Activated T-helper 17 cell treated with anti-CD3 and anti-CD28 coated beads, Interleukin-2, amount 50 U/mL, for 72 hours (primary cell): ENCODE measurements around the gene RNF149. TPM values are rescaled to one million over a fixed set of nuclear protein-coding genes. Genes with fewer than 3 reads are reported as not detected.
"Not testable (repeated sequence)": the region's sequence is repeated elsewhere in the genome, so short reads cannot be mapped to it uniquely, and the experiment has no call there.

ENCODE experiments used
- ATAC-seq: fragments of 150-1000 bp; cut with Tn5 transposase; replicated peaks from 2 replicates; pipeline ENCODE4 v1.10.0; 2021; ENCODE audit warnings: mild to moderate bottlenecking, moderate library complexity
- H3K27ac Mint-ChIP-seq: one replicate; pipeline ENCODE4 v1.8.0; 2022; ENCODE audit warnings: mixed read lengths
- H3K27me3 Mint-ChIP-seq: one replicate; pipeline ENCODE4 v1.8.0; 2022; ENCODE audit warnings: mixed read lengths
- H3K36me3 Mint-ChIP-seq: one replicate; pipeline ENCODE4 v1.8.0; 2022; ENCODE audit warnings: low read depth, mild to moderate bottlenecking, mixed read lengths
- H3K4me1 Mint-ChIP-seq: one replicate; pipeline ENCODE4 v1.8.0; 2022; ENCODE audit warnings: mixed read lengths
- H3K4me3 Mint-ChIP-seq: one replicate; pipeline ENCODE4 v1.8.0; 2022; ENCODE audit warnings: mild to moderate bottlenecking, mixed read lengths
- H3K9me3 Mint-ChIP-seq: one replicate; pipeline ENCODE4 v1.8.0; 2022; ENCODE audit warnings: mixed read lengths
- total RNA-seq, 2 donors: library from RNA; stranded (reverse); gene quantifications; one replicate each; pipeline ENCODE4 v1.2.3, GENCODE V29; 2022

RNF149 gene
- total RNA-seq, 2 donors from 2014 or later, result 83.5 to 108 TPM

- H3K27ac Mint-ChIP-seq, result no peak overlapping the region
- ATAC-seq, result peak; percentile 80
- H3K4me1 Mint-ChIP-seq, result peaks cover 21% of the 10 kb centered on the region
- no peaks in the 10 kb centered on the region for H3K9me3 Mint-ChIP-seq
- no peaks in the 10 kb centered on the region for H3K27me3 Mint-ChIP-seq
- no peaks in the 10 kb centered on the region for H3K36me3 Mint-ChIP-seq
- peak overlapping the region; percentile 55 for H3K4me3 Mint-ChIP-seq
Observed at GRCh38 chr2:101341901-101342624, 33.6 kb upstream of the RNF149 start.

GRCh38 chr2:101341421-101341820 lies 32.9 kb upstream of the RNF149 start:
- H3K4me1 Mint-ChIP-seq, result peaks cover 21% of the 10 kb centered on the region
- H3K9me3 Mint-ChIP-seq, result no peaks in the 10 kb centered on the region
- peak overlapping the region; percentile 55 for H3K4me3 Mint-ChIP-seq
- ATAC-seq, result peak; percentile 77
- H3K36me3 Mint-ChIP-seq, result no peaks in the 10 kb centered on the region
- H3K27me3 Mint-ChIP-seq, result no peaks in the 10 kb centered on the region
- H3K27ac Mint-ChIP-seq, result no peak overlapping the region

GRCh38 chr2:101340141-101340551 lies 31.6 kb upstream of the RNF149 start:
- ATAC-seq, result no peak
- H3K4me1 Mint-ChIP-seq, result peaks cover 21% of the 10 kb centered on the region
- H3K27ac Mint-ChIP-seq, result no peak overlapping the region
- no peaks in the 10 kb centered on the region for H3K27me3 Mint-ChIP-seq
- H3K9me3 Mint-ChIP-seq, result no peaks in the 10 kb centered on the region
- no peak overlapping the region for H3K4me3 Mint-ChIP-seq
- no peaks in the 10 kb centered on the region for H3K36me3 Mint-ChIP-seq

- no peak overlapping the region for H3K4me3 Mint-ChIP-seq
- H3K9me3 Mint-ChIP-seq, result no peaks in the 10 kb centered on the region
- no peaks in the 10 kb centered on the region for H3K27me3 Mint-ChIP-seq
- no peaks in the 10 kb centered on the region for H3K36me3 Mint-ChIP-seq
- H3K27ac Mint-ChIP-seq, result no peak overlapping the region
- ATAC-seq, result no peak
- peaks cover 21% of the 10 kb centered on the region for H3K4me1 Mint-ChIP-seq
Observed at GRCh38 chr2:101339266-101339880, 30.9 kb upstream of the RNF149 start.

GRCh38 chr2:101337877-101338276 lies 29.4 kb upstream of the RNF149 start:
- ATAC-seq, result no peak
- no peaks in the 10 kb centered on the region for H3K27me3 Mint-ChIP-seq
- H3K36me3 Mint-ChIP-seq, result no peaks in the 10 kb centered on the region
- H3K27ac Mint-ChIP-seq, result no peak overlapping the region
- H3K9me3 Mint-ChIP-seq, result no peaks in the 10 kb centered on the region
- no peak overlapping the region for H3K4me3 Mint-ChIP-seq
- H3K4me1 Mint-ChIP-seq, result peaks cover 21% of the 10 kb centered on the region

GRCh38 chr2:101332885-101333766 lies 24.6 kb upstream of the RNF149 start:
- Mint-ChIP-seq H3K9me3 (no peaks in the 10 kb centered on the region), H3K27ac (no peak overlapping the region), H3K4me3 (no peak overlapping the region), H3K36me3 (no peaks in the 10 kb centered on the region), H3K27me3 (no peaks in the 10 kb centered on the region), H3K4me1 (peaks cover 19% of the 10 kb centered on the region)
- no peak for ATAC-seq

GRCh38 chr2:101331202-101331601 lies 22.7 kb upstream of the RNF149 start:
- Mint-ChIP-seq H3K27me3 (no peaks in the 10 kb centered on the region), H3K4me3 (no peak overlapping the region), H3K36me3 (no peaks in the 10 kb centered on the region), H3K9me3 (no peaks in the 10 kb centered on the region), H3K4me1 (peaks cover 19% of the 10 kb centered on the region), H3K27ac (no peak overlapping the region)
- no peak for ATAC-seq

- Mint-ChIP-seq H3K4me1 (peaks cover 19% of the 10 kb centered on the region), H3K4me3 (no peak overlapping the region), H3K27ac (no peak overlapping the region), H3K27me3 (no peaks in the 10 kb centered on the region), H3K36me3 (no peaks in the 10 kb centered on the region), H3K9me3 (no peaks in the 10 kb centered on the region)
- ATAC-seq, result peak; percentile 62
Observed at GRCh38 chr2:101330253-101330933, 21.9 kb upstream of the RNF149 start.

- H3K4me1 Mint-ChIP-seq, result peaks cover 19% of the 10 kb centered on the region
Observed at GRCh38 chr2:101329026-101329425, 20.5 kb upstream of the RNF149 start.

GRCh38 chr2:101328474-101329007 lies 20.0 kb upstream of the RNF149 start:
- no peak overlapping the region for H3K27ac Mint-ChIP-seq
- H3K27me3 Mint-ChIP-seq, result no peaks in the 10 kb centered on the region
- peaks cover 19% of the 10 kb centered on the region for H3K4me1 Mint-ChIP-seq
- peak; percentile 84 for ATAC-seq
- H3K9me3 Mint-ChIP-seq, result no peaks in the 10 kb centered on the region
- no peaks in the 10 kb centered on the region for H3K36me3 Mint-ChIP-seq
- H3K4me3 Mint-ChIP-seq, result no peak overlapping the region

More at GRCh38 chr2:101329026-101329425, 20.5 kb upstream of the RNF149 start:
- ATAC-seq, result peak; percentile 48
- no peaks in the 10 kb centered on the region for H3K9me3 Mint-ChIP-seq
- no peak overlapping the region for H3K27ac Mint-ChIP-seq
- H3K4me3 Mint-ChIP-seq, result no peak overlapping the region
- H3K36me3 Mint-ChIP-seq, result no peaks in the 10 kb centered on the region
- no peaks in the 10 kb centered on the region for H3K27me3 Mint-ChIP-seq

- H3K9me3 Mint-ChIP-seq, result no peaks in the 10 kb centered on the region
- H3K27ac Mint-ChIP-seq, result no peak overlapping the region
- no peak for ATAC-seq
- H3K4me3 Mint-ChIP-seq, result no peak overlapping the region
- no peaks in the 10 kb centered on the region for H3K27me3 Mint-ChIP-seq
- H3K36me3 Mint-ChIP-seq, result no peaks in the 10 kb centered on the region
- H3K4me1 Mint-ChIP-seq, result peaks cover 19% of the 10 kb centered on the region
Observed at GRCh38 chr2:101327863-101328394, 19.4 kb upstream of the RNF149 start.

- no peak overlapping the region for H3K27ac Mint-ChIP-seq
- H3K4me3 Mint-ChIP-seq, result no peak overlapping the region
- ATAC-seq, result no peak
- H3K4me1 Mint-ChIP-seq, result peaks cover 5% of the 10 kb centered on the region
- no peaks in the 10 kb centered on the region for H3K36me3 Mint-ChIP-seq
- H3K27me3 Mint-ChIP-seq, result no peaks in the 10 kb centered on the region
- H3K9me3 Mint-ChIP-seq, result no peaks in the 10 kb centered on the region
Observed at GRCh38 chr2:101325425-101325824, 16.9 kb upstream of the RNF149 start.

- not testable (repeated sequence) for H3K27me3 Mint-ChIP-seq, ATAC-seq, H3K36me3 Mint-ChIP-seq, H3K4me3 Mint-ChIP-seq, H3K9me3 Mint-ChIP-seq, H3K27ac Mint-ChIP-seq
- peaks cover 13% of the 10 kb centered on the region for H3K4me1 Mint-ChIP-seq
Observed at GRCh38 chr2:101316568-101316967, 8.1 kb upstream of the RNF149 start.

GRCh38 chr2:101311696-101312017 lies 3.2 kb upstream of the RNF149 start:
- ATAC-seq, result no peak
- Mint-ChIP-seq H3K27me3 (no peaks in the 10 kb centered on the region), H3K4me3 (peak overlapping the region; percentile 85), H3K27ac (no peak overlapping the region), H3K9me3 (peaks cover 4% of the 10 kb centered on the region), H3K4me1 (peaks cover 26% of the 10 kb centered on the region), H3K36me3 (peaks cover 12% of the 10 kb centered on the region)
